GM19467 (cell line): Measurements from ENCODE around the gene PKD2.
"Not testable (repeated sequence)": the region's sequence is repeated elsewhere in the genome, so short reads cannot be mapped to it uniquely, and the experiment has no call there.

Experiments used
- ATAC-seq: cut with Tn5 transposase; IDR thresholded peaks from one replicate; pipeline ENCODE4 v1.9.1; 2021; ENCODE audit warnings: mild to moderate bottlenecking, moderate library complexity; ENCODE audit not compliant: unreplicated experiment

PKD2 gene

DNA sequence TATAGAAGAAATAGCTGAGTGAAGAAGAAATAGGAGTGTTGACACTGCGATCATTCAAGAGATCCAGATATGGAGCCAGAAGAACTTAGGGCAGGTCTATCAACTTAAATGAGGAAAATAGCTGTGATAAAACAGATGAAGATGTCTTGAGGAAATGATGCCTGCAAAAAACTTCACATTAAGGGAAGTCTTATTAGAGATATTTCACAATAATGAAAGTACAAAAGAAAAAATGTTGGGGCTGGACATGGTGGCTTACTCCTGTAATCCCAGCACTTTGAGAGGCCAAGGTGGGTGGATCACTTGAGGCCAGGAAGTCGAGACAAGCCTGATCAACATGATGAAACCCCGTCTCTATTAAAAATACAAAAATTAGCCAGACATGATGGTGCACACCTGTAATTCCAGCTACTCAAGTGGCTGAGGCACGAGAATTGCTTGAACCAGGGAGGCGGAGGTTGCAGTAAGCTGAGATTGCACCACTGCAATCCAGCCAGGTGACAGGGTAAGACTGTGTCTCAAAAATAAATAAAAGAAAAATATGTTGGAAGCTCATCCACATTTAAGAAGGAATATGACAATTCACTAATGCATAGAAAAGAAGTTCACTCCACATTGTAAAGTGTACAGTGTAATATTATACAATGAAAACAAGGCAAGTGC lies 56.3 kb downstream of the PKD2 start:
- ATAC-seq, result no peak

DNA sequence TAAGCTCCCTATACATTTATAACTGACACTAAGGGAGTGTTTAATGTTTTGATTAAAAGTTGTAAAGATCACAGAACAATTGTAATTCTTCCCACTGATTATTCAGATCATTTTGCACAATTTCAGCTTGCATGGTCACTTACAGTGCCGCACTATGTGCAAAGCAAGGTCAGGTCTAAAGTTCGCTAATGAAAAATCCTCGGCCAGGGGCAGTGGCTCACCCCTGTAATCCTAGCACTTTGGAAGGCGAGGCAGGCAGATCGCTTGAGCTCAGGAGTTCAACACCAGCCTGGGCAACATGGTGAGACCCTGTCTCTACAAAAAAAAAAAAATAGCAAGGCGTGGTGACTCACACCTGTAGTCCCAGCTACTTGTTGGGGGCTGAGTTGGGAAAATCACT lies 57.0 kb downstream of the PKD2 start:
- ATAC-seq, result no peak

GRCh38 chr4:88070031-88070430 lies 62.6 kb downstream of the PKD2 start:
- ATAC-seq, result no peak

- no peak for ATAC-seq
Measured at GRCh38 chr4:88075336-88075735, 67.9 kb downstream of the PKD2 start.

- ATAC-seq, result no peak
Measured at GRCh38 chr4:88077911-88078524, 70.6 kb downstream of the PKD2 start.

- no peak for ATAC-seq
Measured at GRCh38 chr4:88078579-88078978, 71.1 kb downstream of the PKD2 start.

DNA sequence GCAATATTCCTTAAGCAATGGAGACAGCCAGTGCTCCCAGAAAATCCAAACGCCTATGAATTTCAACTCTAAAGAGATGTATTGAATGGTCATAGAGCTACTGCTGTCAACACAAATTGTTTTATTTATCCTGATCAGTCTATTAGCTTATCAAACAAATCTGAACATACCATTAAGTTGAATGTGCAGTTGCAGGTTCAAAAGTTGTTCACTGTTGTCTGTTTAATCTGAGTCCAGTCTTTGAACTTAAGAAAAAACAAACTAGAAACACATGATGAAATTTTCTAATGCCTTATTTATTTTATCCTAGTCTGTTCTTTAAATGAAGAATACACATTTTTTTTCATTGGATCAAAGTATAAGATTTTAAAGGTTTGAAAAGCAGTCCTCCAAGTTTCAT lies 73.2 kb downstream of the PKD2 start:
- no peak for ATAC-seq

GRCh38 chr4:88087004-88087403 lies 79.6 kb downstream of the PKD2 start:
- no peak for ATAC-seq

DNA sequence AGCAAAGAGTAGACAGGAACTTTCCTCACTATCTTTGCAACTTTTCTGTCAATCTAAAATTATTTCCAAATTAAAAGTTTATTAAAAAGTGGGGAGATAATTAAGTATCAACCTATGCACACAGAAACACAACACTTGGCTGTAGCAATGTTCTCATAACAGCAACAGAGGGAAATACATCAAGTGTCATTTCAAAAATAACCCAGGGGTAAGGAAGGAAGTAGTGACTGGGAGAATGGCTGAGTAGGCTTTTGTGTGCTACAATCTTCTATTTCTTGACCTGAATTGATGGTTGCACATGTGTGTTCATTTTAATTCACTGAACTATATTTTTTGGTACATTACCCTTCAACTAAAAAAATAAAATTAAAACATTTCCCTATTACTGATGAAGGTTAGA lies 83.5 kb downstream of the PKD2 start:
- ATAC-seq, result no peak

DNA sequence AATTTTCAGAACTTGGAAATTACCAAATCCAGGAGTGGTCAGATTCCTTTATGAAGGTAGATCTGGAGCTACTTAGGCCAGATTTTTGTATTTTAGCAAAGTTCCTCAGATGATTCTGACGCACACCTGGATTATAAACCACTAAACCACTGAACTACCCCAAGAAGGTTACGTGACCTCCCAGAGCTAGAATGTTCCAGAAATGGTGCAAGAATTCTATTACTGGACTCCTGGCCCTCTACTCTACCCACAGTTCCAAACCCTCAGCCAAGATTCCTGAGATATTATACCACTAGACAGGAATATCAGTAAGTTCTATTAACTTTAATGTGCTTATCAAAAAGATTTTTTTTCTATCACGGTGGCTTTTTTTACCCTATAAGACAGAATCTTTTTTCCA lies 83.9 kb downstream of the PKD2 start:
- no peak for ATAC-seq

- ATAC-seq, result no peak
Measured at GRCh38 chr4:88093874-88094273, 86.4 kb downstream of the PKD2 start.

GRCh38 chr4:88097301-88097700 lies 89.9 kb downstream of the PKD2 start:
- no peak for ATAC-seq

GRCh38 chr4:88097781-88098180 lies 90.3 kb downstream of the PKD2 start:
- no peak for ATAC-seq

DNA sequence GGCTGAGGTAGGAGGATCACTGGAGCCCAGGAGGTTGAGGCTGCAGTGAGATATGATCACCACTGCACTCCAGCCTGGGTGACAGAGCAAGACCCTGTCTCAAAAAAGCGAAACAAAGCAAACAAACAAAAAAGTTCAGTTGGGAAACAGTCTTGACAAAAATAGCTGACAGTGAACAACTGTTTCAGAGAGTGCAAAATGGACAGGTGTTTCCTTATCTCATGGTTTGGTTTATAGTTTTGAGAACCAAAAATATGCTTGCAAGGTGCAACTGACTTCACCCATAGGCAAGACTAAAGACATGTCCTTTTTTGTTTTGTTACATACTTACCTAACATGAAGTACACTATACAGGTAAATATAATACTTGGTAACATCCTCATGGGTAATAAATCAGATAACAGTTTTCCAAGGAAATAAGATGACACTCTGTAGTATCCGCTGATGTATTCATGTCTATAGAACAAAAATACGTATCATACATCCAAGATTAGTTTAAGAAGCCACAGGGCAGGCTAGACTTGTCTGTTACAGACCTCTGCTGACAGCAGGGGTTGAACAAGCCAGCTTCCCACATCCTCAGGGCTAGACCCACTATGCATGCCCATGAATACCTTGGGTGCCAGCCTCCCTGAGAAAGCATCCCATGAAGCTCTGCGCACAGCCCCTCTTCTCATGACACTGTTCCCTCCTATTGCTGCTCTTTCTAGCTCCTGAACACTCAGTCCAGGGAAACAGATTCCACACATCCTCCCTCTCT lies 91.7 kb downstream of the PKD2 start:
- ATAC-seq, result no peak

GRCh38 chr4:88101165-88101564 lies 93.7 kb downstream of the PKD2 start:
- ATAC-seq, result no peak

- ATAC-seq, result no peak
Measured at GRCh38 chr4:88102026-88102425, 94.6 kb downstream of the PKD2 start.

DNA sequence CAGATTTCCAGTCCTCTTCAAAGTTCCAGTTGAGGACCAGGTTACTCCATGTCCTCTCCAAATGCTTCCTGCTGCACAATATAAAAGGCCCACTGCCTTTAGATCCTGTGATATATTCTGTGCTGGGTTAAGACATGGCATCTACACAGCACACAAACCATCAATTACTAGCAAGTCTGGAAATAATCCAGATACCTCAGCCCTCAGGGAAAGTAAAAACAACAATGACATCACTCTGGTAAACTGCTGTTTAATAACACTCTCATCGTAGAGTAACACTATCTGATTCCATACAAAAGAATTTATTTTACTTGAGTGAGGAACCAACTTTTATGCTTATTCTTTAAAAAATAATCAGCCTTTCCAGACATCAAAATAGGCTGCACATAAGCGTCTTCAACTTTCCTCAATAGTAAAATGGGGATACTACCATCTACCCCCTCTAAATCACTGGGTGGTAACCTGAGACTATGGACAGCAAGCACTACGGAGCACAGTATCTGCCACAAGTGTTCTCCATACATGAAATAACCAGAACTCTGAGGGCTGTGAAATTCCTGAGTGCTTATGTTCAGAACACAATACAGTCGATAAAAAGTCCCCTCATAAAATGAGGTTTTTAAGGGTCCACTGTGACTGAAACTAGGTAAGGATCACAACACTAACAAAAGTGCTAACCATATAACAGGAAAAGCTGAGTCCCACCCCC lies 97.6 kb downstream of the PKD2 start:
- ATAC-seq, result no peak

- no peak for ATAC-seq
Measured at GRCh38 chr4:88106205-88106604, 98.8 kb downstream of the PKD2 start.

DNA sequence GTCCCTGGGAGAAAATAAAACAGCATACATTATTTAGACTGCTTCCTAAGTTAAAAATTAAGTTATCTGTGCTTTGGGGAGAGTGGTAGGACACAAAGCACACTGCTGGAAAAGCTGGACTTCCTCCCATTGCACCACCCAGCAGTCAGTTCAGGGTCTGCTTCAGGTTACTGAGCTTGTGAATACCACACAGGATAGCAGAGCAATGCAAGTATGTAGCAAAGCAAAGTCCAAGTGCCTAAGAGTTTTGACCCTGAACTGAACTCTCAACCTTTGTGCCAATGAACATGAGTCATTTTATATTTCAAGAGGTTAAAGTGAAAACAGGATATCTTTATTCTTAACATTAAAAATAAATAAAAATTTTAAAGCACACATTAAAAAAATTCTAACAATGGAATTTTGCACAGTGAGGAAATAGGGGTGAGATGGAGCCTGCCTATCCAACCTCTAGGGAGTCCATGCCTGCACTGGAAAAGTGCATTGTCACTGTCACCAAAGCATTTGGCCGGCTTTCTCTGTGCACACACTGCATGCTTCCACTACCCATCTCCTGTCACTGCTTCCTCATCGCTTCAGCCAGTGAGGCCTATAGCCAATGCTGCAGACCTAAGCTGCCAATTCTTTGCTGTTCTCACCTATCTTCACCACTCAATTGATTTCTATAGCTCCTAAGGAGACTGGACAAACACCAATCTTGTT lies 100.1 kb downstream of the PKD2 start:
- no peak for ATAC-seq

- not testable (repeated sequence) for ATAC-seq
Measured at GRCh38 chr4:88108108-88108465, 100.7 kb downstream of the PKD2 start.

GRCh38 chr4:88108747-88109122 lies 101.3 kb downstream of the PKD2 start:
- no peak for ATAC-seq
